ENCODE results near the gene NECTIN1. TPM values are rescaled to one million over a fixed set of nuclear protein-coding genes. Genes with fewer than 3 reads are reported as not detected.
A peak's percentile ranks its signal among the peaks of the same experiment; 100 is the strongest.

Gene NECTIN1
- total RNA-seq, 6 donors from 2014 or later, result 1.4 to 12.6 (median 7.6) TPM

DNA sequence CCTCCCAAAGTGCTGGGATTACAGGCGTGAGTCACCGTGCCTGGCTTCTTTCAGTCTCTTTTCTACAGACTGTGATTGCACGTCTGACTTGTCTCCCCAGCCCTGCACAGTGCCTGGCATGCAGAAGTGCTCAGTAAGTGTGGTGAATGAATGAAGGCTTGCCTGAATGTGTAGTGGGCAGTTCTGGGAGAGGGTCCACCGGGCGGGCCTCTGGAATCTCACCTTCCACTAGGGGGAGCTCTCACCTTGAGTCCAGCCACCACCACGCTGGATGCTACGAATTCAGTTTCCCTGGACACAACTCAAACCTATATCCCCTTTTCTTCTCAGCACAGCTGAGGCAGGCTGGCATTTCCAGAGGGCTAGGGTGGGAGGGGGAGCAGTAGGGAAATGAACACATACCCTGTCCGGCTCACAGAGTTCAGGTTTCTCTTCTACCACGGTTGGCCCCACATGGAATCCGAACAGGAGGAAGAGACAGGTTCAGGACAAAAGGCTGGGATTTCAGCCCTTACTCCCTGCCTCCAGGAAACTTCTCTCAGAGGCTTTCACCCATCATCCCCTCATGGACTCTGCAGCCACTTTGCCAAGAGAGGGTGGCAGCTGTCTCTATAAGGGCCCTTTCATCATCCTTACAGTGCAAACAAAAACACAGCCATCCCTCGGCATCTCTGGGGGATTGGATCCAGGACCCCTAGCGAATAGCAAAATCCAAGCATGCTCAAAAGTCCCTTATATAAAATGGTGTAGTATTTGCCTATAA is 86.8 kb downstream of the NECTIN1 start:
- ATAC-seq (ENCODE audit: low FRiP score in 2 of 2) (no peak), DNase-seq (no peak)
- H3K4me1 ChIP-seq, result no peaks in the 10 kb centered on the region
- no peaks in the 10 kb centered on the region for H3K36me3 ChIP-seq
- no peaks in the 10 kb centered on the region for H3K9me3 ChIP-seq
- H3K27ac ChIP-seq, result no peak overlapping the region
- TF ChIP-seq POLR2A (IDR thresholded peaks at IDR 0.05), result no peak
- TF ChIP-seq, protein P1, sequence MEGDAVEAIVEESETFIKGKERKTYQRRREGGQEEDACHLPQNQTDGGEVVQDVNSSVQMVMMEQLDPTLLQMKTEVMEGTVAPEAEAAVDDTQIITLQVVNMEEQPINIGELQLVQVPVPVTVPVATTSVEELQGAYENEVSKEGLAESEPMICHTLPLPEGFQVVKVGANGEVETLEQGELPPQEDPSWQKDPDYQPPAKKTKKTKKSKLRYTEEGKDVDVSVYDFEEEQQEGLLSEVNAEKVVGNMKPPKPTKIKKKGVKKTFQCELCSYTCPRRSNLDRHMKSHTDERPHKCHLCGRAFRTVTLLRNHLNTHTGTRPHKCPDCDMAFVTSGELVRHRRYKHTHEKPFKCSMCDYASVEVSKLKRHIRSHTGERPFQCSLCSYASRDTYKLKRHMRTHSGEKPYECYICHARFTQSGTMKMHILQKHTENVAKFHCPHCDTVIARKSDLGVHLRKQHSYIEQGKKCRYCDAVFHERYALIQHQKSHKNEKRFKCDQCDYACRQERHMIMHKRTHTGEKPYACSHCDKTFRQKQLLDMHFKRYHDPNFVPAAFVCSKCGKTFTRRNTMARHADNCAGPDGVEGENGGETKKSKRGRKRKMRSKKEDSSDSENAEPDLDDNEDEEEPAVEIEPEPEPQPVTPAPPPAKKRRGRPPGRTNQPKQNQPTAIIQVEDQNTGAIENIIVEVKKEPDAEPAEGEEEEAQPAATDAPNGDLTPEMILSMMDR (IDR thresholded peaks at IDR 0.05), result peak; percentile 18 to 53 (median 36)
- 71 to 76% methylated on average over 9 to 11 of the region's 12 CpGs for WGBS, 2 donors
- H3K4me3 ChIP-seq, result no peak overlapping the region
- no peaks in the 10 kb centered on the region for H3K27me3 ChIP-seq

DNA sequence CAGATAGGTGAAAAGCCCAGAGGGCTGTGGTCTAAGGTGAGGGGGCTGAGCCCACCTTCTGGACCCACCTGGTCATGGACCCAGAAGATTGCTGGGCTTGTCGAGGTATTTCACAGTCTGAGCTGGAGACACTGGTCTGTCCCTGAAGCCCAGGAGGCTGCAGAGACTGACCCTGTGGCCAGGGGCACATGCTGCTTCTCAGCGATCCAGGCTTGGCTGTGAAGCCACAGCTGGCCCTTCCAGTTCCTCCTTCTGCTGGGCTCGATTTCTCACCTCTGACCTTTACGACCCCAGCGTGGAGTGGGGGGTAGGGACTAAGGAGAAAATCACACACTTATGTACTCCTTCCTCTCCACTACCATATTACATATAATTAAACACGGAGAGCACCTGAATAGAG is 88.5 kb downstream of the NECTIN1 start:
- Histone ChIP-seq H3K4me1 (no peaks in the 10 kb centered on the region), H3K4me3 (no peak overlapping the region), H3K27ac (no peak overlapping the region), H3K27me3 (no peaks in the 10 kb centered on the region), H3K36me3 (no peaks in the 10 kb centered on the region), H3K9me3 (no peaks in the 10 kb centered on the region)
- TF ChIP-seq POLR2AphosphoS5 (IDR thresholded peaks at IDR 0.05) (no peak), EP300 (IDR thresholded peaks at IDR 0.05) (no peak), POLR2A (IDR thresholded peaks at IDR 0.05) (no peak)
- TF ChIP-seq, protein P1 (IDR thresholded peaks at IDR 0.05), result no peak
- DNase-seq, result no peak
- ATAC-seq (ENCODE audit: low FRiP score in 2 of 2), result no peak
- WGBS, 2 donors, result 48 to 60% methylated on average over 6 of the region's 6 CpGs

DNA sequence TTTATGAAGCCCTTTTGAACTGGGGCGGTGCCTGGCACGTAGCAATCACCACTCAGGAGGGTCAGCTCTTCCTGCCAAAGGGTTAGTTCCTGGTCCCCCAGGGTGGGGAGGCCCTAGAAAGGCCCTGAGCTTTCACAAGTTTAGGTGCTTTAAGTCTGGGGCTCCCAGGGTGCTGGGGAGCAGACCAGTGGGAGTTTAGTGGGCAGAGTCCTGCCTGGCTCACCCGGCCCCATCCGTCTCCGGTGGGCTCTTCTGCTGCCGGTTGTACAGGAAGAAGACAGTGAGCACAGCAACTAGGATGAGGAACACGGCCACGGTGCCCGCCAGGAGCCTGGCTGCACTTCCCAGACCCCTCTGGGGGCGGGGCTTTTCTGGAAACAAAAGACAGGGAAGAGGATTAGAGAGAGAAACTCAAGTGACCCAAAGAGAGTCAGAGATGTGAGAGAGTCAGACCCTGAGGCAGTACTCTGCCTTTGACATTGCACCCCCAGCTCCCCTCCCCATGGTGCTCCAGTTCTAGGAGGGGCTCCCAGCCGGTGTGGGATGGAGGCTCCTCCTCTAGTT is 89.3 kb downstream of the NECTIN1 start:
- 61 to 63% methylated on average over 9 to 11 of the region's 11 CpGs for WGBS, 2 donors
- Histone ChIP-seq H3K27ac (no peak overlapping the region), H3K4me1 (no peaks in the 10 kb centered on the region), H3K36me3 (no peaks in the 10 kb centered on the region), H3K27me3 (no peaks in the 10 kb centered on the region), H3K4me3 (no peak overlapping the region), H3K9me3 (no peaks in the 10 kb centered on the region)
- ATAC-seq (ENCODE audit: low FRiP score in 2 of 2) (no peak), DNase-seq (no peak)
- TF ChIP-seq, protein P1 (IDR thresholded peaks at IDR 0.05), result no peak
- TF ChIP-seq EP300 (IDR thresholded peaks at IDR 0.05), result no peak
- TF ChIP-seq POLR2AphosphoS5 (IDR thresholded peaks at IDR 0.05), result no peak
- TF ChIP-seq POLR2A (IDR thresholded peaks at IDR 0.05), result no peak

DNA sequence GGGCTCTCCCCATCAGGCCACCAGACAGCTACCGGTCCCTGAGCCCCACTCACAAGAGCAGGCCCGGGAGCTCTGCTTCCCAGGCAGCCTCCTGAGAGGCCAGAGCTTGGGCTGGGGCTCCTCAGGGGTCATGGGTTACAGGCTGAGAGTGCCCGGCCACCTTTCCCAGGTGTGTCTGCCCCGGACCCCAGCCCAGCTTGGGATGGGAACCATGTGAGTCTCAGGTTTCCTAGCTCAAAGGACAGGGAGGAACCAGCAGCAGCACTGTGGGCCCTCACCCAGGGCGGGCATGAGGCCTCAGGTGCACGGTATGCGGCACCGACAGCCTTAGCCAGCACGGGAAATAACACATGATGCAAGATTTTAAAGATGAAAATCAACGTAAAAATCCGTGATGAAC is 90.1 kb downstream of the NECTIN1 start:
- DNase-seq (no peak), ATAC-seq (ENCODE audit: low FRiP score in 2 of 2) (no peak)
- H3K36me3 ChIP-seq, result no peaks in the 10 kb centered on the region
- H3K27ac ChIP-seq, result no peak overlapping the region
- H3K27me3 ChIP-seq, result no peaks in the 10 kb centered on the region
- no peak overlapping the region for H3K4me3 ChIP-seq
- WGBS, 2 donors, result 70 to 89% methylated on average over 9 to 10 of the region's 11 CpGs
- no peak for TF ChIP-seq POLR2A (IDR thresholded peaks at IDR 0.05)
- TF ChIP-seq EP300 (IDR thresholded peaks at IDR 0.05), result no peak
- no peak for TF ChIP-seq POLR2AphosphoS5 (IDR thresholded peaks at IDR 0.05)
- TF ChIP-seq, protein P1 (IDR thresholded peaks at IDR 0.05), result no peak
- no peaks in the 10 kb centered on the region for H3K4me1 ChIP-seq
- no peaks in the 10 kb centered on the region for H3K9me3 ChIP-seq

DNA sequence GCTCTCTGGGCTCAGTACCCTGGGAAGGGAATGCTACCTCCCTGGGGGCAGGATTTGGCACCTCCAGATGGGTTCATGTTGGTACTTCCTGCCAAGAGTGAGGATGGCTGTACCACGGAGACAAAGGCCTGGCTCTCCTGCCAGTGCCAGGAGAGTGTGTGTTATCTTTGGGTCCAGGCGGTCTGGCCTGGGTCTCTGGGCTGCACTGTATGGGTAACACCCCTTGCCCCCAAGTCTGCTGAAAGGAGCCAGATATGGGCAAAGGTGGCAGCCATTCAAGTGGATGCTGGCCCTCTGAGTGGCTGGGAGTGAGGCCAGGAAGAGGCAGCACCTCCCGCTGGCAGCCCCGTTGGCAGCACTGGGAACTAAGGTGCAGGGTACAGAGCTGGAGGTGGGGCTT is 91.5 kb downstream of the NECTIN1 start:
- H3K9me3 ChIP-seq, result no peaks in the 10 kb centered on the region
- no peak overlapping the region for H3K27ac ChIP-seq
- no peaks in the 10 kb centered on the region for H3K36me3 ChIP-seq
- H3K27me3 ChIP-seq, result no peaks in the 10 kb centered on the region
- no peaks in the 10 kb centered on the region for H3K4me1 ChIP-seq
- ATAC-seq (ENCODE audit: low FRiP score in 2 of 2), result no peak
- no peak for DNase-seq
- H3K4me3 ChIP-seq, result no peak overlapping the region
- 67 to 77% methylated on average over 1 to 4 of the region's 4 CpGs for WGBS, 2 donors
- TF ChIP-seq POLR2AphosphoS5 (IDR thresholded peaks at IDR 0.05) (no peak), POLR2A (IDR thresholded peaks at IDR 0.05) (no peak), EP300 (IDR thresholded peaks at IDR 0.05) (no peak)
- TF ChIP-seq, protein P1 (IDR thresholded peaks at IDR 0.05), result no peak

Measured in upper lobe of left lung (tissue), 6 donors.